ENCODE measurements around the gene DUOX1.
"Not testable (repeated sequence)": the region's sequence is repeated elsewhere in the genome, so short reads cannot be mapped to it uniquely, and the experiment has no call there.

Gene DUOX1

GRCh38 chr15:45129651-45130129 lies at the start of gene DUOX1, which contains the start of gene DUOXA1:
TSS of gene DUOX1 (plus strand) at chr15:45129994. CDS start at chr15:45131967, 1,973 bp downstream.
TSS of gene DUOXA1 (minus strand) at chr15:45129879. CDS start at chr15:45123014, 6,865 bp downstream.
- DNase-seq (ENCODE audit: low spot score) = no peak

DNA sequence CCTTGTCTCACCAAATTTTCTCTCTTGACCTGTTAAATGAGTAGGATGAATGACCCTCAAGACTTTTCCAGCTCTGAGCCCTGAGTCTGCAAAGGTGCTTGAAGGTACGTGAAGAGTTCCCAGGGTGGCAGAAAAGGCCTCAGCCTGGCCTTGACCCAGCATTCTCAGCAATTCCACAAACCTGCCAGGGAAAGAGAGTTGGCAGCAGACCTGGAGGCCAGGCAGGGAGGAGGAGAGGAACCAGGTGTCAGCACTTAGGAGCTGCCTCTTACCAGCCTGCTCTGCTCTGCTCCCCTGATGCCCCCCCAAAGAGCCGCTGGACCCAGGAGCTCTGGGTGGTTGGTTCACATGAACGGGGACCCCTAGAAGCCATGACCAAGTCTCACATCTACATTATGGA lies 49.2 kb upstream of the DUOX1 start:
- not testable (repeated sequence) for DNase-seq (ENCODE audit: low spot score)

DNA sequence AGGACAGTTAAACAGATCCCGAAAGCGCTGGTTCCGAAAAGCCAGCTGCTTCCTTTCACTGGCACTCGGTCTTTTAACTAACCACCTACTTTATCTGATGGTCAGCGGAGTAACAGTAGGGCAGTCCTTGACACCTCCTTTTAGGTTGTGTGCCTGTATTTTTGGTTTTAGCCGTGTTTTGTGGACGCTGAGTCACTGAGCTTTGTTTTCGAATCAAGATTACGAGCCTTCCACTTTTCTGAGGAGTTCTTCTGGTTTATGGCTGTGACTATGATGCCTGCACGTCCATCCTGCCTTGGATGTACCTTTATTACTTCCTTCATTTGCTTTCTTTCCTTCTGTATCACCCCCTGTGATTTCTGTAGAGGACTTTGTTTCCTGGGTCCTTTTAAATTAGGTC lies 47.4 kb upstream of the DUOX1 start:
- DNase-seq (ENCODE audit: low spot score) = not testable (repeated sequence)

DNA sequence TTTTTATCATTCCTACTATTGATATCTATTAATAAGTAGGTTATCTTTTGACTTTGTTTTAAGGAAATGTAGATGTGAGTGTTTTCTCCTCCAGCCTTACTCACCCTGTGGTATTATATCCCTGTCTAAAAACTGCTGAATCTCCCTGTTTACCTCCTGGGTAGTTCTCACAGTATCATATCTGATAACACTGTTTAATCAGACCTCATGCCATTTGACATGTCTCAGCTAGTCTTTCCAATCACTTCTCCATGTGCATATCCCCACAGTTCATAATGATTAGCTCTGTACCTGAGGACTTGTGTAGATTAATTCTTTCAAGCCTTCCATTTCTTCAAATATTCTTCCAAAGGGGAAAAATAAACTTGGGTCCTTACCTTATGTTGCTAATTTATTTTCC lies 46.6 kb upstream of the DUOX1 start:
- DNase-seq (ENCODE audit: low spot score) = no peak

GRCh38 chr15:45084163-45084562 lies 45.6 kb upstream of the DUOX1 start:
- no peak for DNase-seq (ENCODE audit: low spot score)

- DNase-seq (ENCODE audit: low spot score) = no peak
Observed at GRCh38 chr15:45087513-45087912, 42.3 kb upstream of the DUOX1 start.

DNA sequence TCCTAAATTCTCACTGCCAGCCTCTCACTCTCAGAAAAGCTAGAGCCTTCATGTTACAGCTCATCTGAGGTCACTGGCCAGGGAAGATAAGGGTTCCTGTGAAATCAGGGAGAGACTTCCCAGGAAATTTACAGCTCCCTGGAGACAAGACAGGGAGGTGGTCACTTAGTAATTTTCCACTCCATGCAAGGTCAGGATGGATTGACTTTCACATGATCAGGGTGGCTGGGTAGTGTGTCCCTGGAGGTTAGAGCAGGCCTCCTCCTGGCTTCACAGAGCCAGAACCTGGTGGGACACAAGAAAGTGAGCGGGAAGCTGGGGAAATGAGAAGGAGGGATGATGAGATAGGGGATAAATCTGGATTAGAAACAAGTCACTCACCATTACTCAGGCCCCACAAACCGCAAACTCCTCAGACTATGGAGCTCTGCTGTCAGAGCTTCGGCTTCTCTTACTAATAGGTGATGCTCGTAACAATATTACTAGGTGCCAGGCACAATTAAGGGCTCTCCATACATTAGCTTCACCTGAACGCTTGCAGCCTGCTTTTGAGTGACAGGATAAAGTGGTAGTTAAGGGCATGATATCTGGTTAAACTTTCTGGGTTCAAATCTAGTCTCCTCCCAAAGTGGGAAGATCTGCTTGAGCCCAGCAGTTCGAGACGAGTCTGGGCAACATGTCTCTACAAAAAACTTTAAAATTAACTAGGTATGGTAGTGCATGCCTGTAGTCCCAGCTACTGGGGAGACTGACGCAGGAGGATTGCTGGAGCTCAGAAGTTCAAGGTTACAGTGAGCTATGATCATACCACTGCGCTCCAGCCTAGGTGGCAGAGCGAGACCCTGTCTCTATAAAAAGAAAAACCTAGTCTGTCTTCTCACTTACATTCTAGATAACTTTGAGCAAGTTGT lies 40.7 kb upstream of the DUOX1 start:
- DNase-seq (ENCODE audit: low spot score) = no peak

DNA sequence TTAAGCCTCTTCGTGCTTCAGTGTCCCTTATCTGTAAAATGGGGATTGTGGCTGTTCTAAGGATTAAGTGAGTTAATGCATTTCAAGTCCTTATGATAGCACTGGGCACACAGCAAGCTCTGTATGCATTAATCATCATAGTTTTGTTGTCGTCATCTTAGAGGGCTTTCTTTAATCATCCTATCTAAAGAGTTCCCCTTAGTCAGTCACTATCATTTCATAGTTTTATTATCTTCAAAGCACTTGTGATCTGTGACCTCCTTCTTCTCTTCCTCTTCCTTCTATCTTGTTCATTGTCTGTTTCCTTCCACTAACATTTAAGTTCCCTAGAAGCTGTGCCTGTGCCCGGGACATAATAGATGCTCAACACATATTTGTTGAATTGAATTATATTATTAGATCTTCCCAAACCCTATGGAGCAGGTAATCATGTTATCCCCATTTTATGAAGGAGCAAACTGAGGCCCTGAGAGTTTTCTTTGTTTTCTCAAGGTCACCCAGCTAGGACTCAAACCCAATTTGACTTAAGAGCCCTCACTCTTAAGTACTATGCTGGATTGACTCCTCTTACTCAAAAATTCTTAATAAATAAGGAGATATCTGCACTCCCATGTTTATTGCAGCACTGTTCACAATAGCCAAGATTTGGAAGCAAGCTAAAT lies 40.0 kb upstream of the DUOX1 start:
- no peak for DNase-seq (ENCODE audit: low spot score)

- DNase-seq (ENCODE audit: low spot score) = peak; percentile 33
Observed at GRCh38 chr15:45091161-45091560, 38.6 kb upstream of the DUOX1 start.

- no peak for DNase-seq (ENCODE audit: low spot score)
Observed at GRCh38 chr15:45091576-45091975, 38.2 kb upstream of the DUOX1 start.

DNA sequence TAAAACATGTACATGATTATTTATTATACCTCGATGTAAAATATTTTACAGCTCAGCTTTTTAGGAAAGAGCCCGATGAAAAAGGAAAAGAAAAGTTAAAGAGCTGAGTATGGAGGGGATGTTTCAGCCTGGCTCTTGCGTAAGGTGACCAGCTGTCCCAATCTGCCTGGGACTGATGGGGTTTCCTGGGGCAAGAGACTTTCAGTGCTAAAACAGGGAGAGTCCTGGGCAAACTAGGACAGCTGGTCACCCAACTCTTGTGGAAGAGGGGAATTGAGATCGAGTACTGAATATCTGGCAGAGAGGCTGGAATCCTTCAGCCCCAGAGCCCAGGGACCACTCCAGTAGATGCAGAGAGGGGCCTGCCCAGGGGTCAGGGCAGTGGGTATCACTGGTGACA lies 36.8 kb upstream of the DUOX1 start:
- peak; percentile 30 for DNase-seq (ENCODE audit: low spot score)

- DNase-seq (ENCODE audit: low spot score) = peak; percentile 33
Observed at GRCh38 chr15:45093622-45094357, 36.0 kb upstream of the DUOX1 start.

GRCh38 chr15:45094358-45094730 lies 35.5 kb upstream of the DUOX1 start:
- peak; percentile 53 for DNase-seq (ENCODE audit: low spot score)

- no peak for DNase-seq (ENCODE audit: low spot score)
Observed at GRCh38 chr15:45095661-45096060, 34.1 kb upstream of the DUOX1 start.

DNA sequence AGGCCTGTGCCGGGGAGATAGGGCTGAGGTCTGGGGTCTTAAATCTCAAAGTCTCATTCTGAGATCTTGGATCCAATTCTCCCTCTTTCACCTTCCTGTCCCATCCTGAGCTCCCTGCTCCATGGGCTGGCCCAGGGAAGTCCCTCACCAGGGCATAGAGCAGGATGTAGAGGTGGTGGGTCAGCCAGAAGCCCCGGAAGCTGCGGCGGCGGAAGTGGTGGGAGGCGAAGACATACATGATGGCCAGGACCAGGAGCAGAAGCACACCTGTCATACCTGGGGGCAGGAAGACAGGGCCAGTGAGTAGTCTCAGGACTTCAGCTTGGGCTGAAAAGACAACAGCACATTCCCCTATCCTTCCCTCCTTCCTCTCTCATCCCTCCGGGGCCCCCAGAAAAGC lies 32.3 kb upstream of the DUOX1 start:
- DNase-seq (ENCODE audit: low spot score) = no peak

DNA sequence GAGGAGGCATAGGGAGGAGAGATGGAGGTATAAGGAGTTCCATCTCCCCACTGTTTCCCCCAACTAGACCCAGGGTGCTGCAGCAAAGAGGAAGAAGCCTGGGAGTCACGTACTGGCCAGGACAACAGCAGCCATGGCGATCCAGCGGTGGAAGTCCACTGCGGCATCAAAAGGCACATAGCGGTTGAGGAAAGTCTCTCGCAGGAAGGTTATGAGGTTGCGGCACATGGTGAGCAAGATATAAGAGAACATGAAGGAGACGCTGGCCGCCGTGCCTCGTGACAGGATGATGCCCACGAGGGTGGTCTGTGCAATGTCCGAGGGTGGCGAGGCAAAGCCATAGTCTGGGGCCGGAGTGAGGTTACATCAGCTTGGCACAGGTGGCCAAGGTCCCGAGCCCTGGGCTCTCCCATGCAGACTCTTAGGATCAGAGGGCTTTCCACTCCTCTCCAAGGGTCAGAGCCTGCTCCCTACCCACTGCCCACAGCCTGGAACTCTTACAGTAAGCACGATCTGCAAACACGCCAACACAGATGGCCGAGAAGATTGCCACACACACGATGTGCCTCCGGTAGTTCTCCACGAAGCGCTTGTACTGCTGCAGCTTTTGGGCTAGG lies 30.1 kb upstream of the DUOX1 start:
- no peak for DNase-seq (ENCODE audit: low spot score)

DNA sequence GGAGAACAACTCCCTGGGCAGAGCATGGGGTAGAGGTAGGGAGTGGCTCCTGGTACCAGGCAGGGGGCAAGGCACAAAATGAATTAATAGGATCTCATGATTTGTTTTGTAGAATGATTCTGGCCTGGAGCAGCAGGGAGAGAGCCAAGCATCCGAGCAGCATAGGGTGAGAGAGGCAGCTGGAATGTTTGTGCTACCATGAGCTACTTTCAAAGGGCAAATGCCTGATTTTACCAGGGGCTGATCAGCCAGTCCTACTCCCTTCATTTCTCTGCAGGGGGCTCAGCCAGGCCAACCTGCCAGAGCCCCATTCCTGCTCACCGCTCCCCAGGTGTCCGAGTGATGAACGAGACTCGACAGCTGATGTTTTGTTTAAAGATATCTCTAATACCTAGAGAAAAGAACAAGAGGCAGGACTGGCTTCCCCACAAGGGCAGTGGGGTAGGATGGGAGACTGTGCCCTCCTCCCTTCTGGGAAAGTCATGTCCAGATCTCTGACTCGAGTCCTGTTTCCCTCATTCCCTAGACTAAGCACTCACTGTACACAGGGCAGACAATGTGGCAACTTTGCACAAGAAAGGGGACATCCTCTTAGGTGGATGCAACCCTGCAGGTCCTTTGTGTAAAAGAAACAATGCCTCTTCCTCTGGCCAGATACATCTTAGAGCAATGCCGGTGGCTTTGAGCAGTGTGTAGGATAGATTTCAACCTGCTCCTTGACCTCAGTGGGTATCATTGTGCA lies 28.7 kb upstream of the DUOX1 start:
- DNase-seq (ENCODE audit: low spot score) = peak; percentile 12

DNA sequence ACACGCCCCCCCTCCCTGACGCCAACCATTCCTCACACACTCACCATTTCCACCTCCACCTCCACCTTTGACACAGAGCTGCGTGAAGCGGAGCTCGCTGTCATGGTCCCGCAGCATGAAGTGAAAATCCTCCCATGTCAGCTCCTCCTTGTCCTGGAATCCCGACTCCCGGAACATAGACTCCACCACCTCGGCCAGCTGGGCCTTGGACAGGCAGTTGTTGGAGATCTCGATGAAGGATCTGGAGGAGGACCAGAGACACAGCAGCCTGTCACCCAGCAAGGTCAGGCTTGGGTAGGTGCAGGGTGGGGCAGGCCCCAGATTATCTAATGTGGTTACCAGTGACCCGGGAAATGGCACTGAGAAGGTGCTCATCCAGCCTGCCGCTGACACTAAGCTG lies 28.0 kb upstream of the DUOX1 start:
- DNase-seq (ENCODE audit: low spot score) = peak; percentile 30

DNA sequence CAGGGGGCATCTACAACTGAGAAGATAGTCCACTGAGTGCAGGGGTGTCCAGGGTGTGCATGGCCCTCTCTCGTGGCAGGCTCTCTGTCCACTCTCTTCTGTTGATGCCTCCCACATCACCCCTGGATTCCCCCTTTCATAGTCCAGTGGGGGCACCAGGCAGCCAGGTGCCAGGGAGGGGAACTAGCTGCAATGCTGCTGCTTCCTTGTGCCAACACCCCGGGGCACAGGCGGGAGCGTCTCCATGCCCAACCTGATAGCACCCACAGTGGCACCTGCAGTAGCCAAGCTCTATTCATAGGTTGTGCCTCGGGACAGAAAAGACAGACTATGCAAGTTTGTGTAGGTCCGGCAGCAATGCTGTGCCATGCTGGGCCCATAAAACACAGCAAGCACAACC lies 27.6 kb upstream of the DUOX1 start:
- DNase-seq (ENCODE audit: low spot score) = peak; percentile 45

DNA sequence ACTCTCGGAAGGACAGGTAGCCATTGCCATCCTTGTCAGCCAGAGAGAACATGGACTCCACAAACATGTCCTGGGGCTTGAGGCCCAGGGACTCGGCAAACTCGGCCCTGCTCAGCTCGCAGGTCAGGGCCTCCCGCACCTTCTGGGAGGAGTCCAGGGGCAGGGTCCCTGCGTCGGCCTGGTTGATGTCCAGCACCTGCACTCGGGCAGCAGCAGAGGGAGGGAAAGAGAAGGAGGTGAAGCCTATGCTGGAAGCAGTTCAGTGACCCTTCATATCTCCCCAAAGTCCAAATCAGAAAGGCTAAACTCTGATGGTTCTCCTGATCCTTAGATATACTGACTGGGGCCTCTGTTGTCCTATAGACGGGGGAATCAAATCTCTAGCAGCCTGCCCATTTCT lies 25.6 kb upstream of the DUOX1 start:
- DNase-seq (ENCODE audit: low spot score) = peak; percentile 14

- peak; percentile 17 for DNase-seq (ENCODE audit: low spot score)
Observed at GRCh38 chr15:45105586-45105985, 24.2 kb upstream of the DUOX1 start.
